Hepatocyte (in vitro differentiated cells): ENCODE measurements around the gene ACOT12. TPM values are rescaled to one million over a fixed set of nuclear protein-coding genes. Genes with fewer than 3 reads are reported as not detected.

ENCODE experiments used
- DNase-seq: peaks from one replicate; pipeline ENCODE4 v3.0.0-alpha.2; 2016; ENCODE audit warnings: low spot score
- H2AFZ ChIP-seq: fragments of 200-600 bp; sonication (generic); 2 replicates; pipeline ENCODE4 v1.6.0; 2016; ENCODE audit warnings: antibody characterized with exemption, mild to moderate bottlenecking
- H3K27ac ChIP-seq: fragments of 200-600 bp; sonication (generic); 2 replicates; pipeline ENCODE4 v1.5.1; 2016; ENCODE audit warnings: mild to moderate bottlenecking
- H3K27me3 ChIP-seq: fragments of 200-600 bp; sonication (generic); 2 replicates; pipeline ENCODE4 v1.6.1; 2016
- H3K36me3 ChIP-seq: fragments of 200-600 bp; sonication (generic); replicated peaks from 2 replicates; pipeline ENCODE4 v1.5.1; 2016; ENCODE audit warnings: low read depth; ENCODE audit not compliant: insufficient read depth
- H3K4me1 ChIP-seq: fragments of 200-600 bp; sonication (generic); 2 replicates; pipeline ENCODE4 v1.5.1; 2016; ENCODE audit warnings: mild to moderate bottlenecking, moderate library complexity; ENCODE audit not compliant: insufficient read depth
- H3K4me2 ChIP-seq: fragments of 200-600 bp; sonication (generic); 2 replicates; pipeline ENCODE4 v1.6.0; 2016
- H3K4me3 ChIP-seq: fragments of 200-600 bp; sonication (generic); 2 replicates; pipeline ENCODE4 v1.5.1; 2016; ENCODE audit warnings: mild to moderate bottlenecking
- H3K79me2 ChIP-seq: fragments of 200-600 bp; sonication (generic); 2 replicates; pipeline ENCODE4 v1.6.0; 2017; ENCODE audit warnings: mild to moderate bottlenecking
- H3K9me2 ChIP-seq: fragments of 200-600 bp; sonication (generic); replicated peaks from 2 replicates; pipeline ENCODE4 v1.6.0; 2017; ENCODE audit warnings: mild to moderate bottlenecking; ENCODE audit not compliant: insufficient read depth
- H3K9me3 ChIP-seq: fragments of 200-600 bp; sonication (generic); 2 replicates; pipeline ENCODE4 v1.5.1; 2016; ENCODE audit warnings: low read depth, mild to moderate bottlenecking
- H4K20me1 ChIP-seq: fragments of 200-600 bp; sonication (generic); 2 replicates; pipeline ENCODE4 v1.6.0; 2016; ENCODE audit warnings: mild to moderate bottlenecking; ENCODE audit not compliant: insufficient read depth, poor library complexity, severe bottlenecking
- CTCF ChIP-seq: fragments of 200-600 bp; sonication (generic); IDR thresholded peaks from 2 replicates; pipeline ENCODE4 v1.5.1; 2016; ENCODE audit warnings: antibody characterized with exemption, mild to moderate bottlenecking; ENCODE audit not compliant: poor library complexity
- EZH2 ChIP-seq: fragments of 200-600 bp; sonication (generic); IDR thresholded peaks from 2 replicates; pipeline ENCODE4 v1.6.1; 2016; ENCODE audit warnings: antibody characterized with exemption, mild to moderate bottlenecking, borderline replicate concordance
- EZH2phosphoT487 ChIP-seq: fragments of 200-600 bp; sonication (generic); IDR thresholded peaks from one replicate; pipeline ENCODE4 v1.6.1; 2018; ENCODE audit warnings: antibody characterized with exemption, mild to moderate bottlenecking, low read depth, moderate library complexity; ENCODE audit not compliant: unreplicated experiment, severe bottlenecking
- WGBS: methylation state at CpG from one replicate; pipeline ENCODE4 v1.1.6; 2016; ENCODE audit warnings: low lambda C conversion rate; ENCODE audit errors: missing lambda C conversion rate; 5-methylcytosine and 5-hydroxymethylcytosine counted together
- polyA plus RNA-seq: library from polyadenylated mRNA; unstranded; fragments of >200 nt; fragmentation: Nextera tagmentation; extraction: Ambion mirVana; gene quantifications from 2 replicates; pipeline ENCODE4 v1.2.1, GENCODE V29; 2016
- total RNA-seq: library from RNA; depleted of rRNA; stranded (reverse); fragments of >200 nt; gene quantifications from 2 replicates; pipeline ENCODE4 v1.2.3, GENCODE V29; 2014

ACOT12 gene
- total and polyA plus RNA-seq, 2 experiments from 2014 or later = 2.9 to 10.2 TPM

- no peaks in the 10 kb centered on the region for H3K9me2 ChIP-seq
- H3K4me3 ChIP-seq = no peak overlapping the region
- WGBS = 59% methylated on average over 3 of the region's 3 CpGs
- no peaks in the 10 kb centered on the region for H4K20me1 ChIP-seq
- TF ChIP-seq CTCF = no peak
- TF ChIP-seq EZH2 = no peak
- H2AFZ ChIP-seq = no peak overlapping the region
- no peaks in the 10 kb centered on the region for H3K36me3 ChIP-seq
- no peak overlapping the region for H3K27ac ChIP-seq
- H3K79me2 ChIP-seq = no peaks in the 10 kb centered on the region
- no peaks in the 10 kb centered on the region for H3K4me1 ChIP-seq
- H3K9me3 ChIP-seq = no peaks in the 10 kb centered on the region
- H3K4me2 ChIP-seq = no peak overlapping the region
- peaks cover 3% of the 10 kb centered on the region for H3K27me3 ChIP-seq
- DNase-seq = no peak
Measured at GRCh38 chr5:81395262-81395661, 1.3 kb upstream of the ACOT12 start.

DNA sequence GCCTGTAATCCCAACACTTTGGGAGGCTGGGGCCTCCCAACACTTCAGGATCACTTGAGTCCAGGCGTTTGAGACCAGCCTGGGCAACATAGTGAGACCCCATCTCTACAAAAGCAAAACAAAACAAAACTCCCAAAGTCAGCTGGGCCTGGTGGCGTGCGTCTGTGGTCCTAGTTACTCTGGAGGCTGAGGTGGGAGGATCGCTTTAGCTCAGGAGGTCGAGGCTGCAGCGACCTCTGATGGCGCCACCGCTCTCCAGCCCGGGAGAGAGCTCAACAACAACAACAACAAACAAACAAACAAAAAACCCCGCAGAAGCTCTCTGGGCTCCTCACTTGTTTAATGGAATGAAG, 528 bp downstream of the ACOT12 start:
- no peaks in the 10 kb centered on the region for H3K4me1 ChIP-seq
- DNase-seq = no peak
- H2AFZ ChIP-seq = peak overlapping the region; percentile 78
- H3K9me3 ChIP-seq = no peaks in the 10 kb centered on the region
- H3K4me2 ChIP-seq = peak overlapping the region; percentile 97
- peak overlapping the region; percentile 67 for H3K4me3 ChIP-seq
- 28% methylated on average over 10 of the region's 10 CpGs for WGBS
- no peaks in the 10 kb centered on the region for H4K20me1 ChIP-seq
- H3K79me2 ChIP-seq = no peaks in the 10 kb centered on the region
- no peaks in the 10 kb centered on the region for H3K9me2 ChIP-seq
- TF ChIP-seq EZH2phosphoT487 (no peak), EZH2 (no peak), CTCF (no peak)
- H3K27me3 ChIP-seq = peaks cover 3% of the 10 kb centered on the region
- H3K27ac ChIP-seq = no peak overlapping the region
- H3K36me3 ChIP-seq = no peaks in the 10 kb centered on the region

GRCh38 chr5:81389025-81389424, 4.9 kb downstream of the ACOT12 start:
- Histone ChIP-seq H3K4me2 (no peak overlapping the region), H3K27me3 (peaks cover 3% of the 10 kb centered on the region), H3K4me1 (no peaks in the 10 kb centered on the region), H3K4me3 (no peak overlapping the region), H3K9me3 (no peaks in the 10 kb centered on the region), H2AFZ (no peak overlapping the region), H3K36me3 (no peaks in the 10 kb centered on the region), H3K27ac (no peak overlapping the region), H4K20me1 (no peaks in the 10 kb centered on the region), H3K9me2 (no peaks in the 10 kb centered on the region), H3K79me2 (no peaks in the 10 kb centered on the region)
- TF ChIP-seq EZH2 (no peak), CTCF (no peak), EZH2phosphoT487 (no peak)
- DNase-seq = peak; percentile 18

DNA sequence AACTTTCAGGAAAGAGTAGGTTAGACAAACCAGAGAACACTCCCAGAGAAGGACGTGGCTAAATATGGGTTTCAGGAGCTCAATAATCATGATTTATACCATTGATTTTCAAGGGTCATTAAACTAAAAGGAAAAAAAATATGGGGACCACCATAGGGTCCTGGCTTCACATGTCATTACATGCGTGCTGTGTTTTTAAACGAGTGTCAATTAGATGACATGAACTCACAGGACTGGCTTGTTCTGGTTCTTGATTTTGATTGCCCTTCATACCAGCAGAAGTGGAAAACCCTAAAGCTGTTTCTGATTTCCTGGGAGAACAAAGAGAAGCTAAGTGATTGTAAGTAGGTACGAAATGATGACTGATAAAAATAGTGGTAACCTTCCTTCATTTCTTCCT, 5.8 kb downstream of the ACOT12 start:
- no peaks in the 10 kb centered on the region for H3K27me3 ChIP-seq
- H3K9me3 ChIP-seq = no peaks in the 10 kb centered on the region
- no peaks in the 10 kb centered on the region for H3K4me1 ChIP-seq
- H2AFZ ChIP-seq = no peak overlapping the region
- DNase-seq = no peak
- H3K9me2 ChIP-seq = no peaks in the 10 kb centered on the region
- no peak overlapping the region for H3K27ac ChIP-seq
- H3K79me2 ChIP-seq = no peaks in the 10 kb centered on the region
- no peaks in the 10 kb centered on the region for H4K20me1 ChIP-seq
- 94% methylated on average over 4 of the region's 4 CpGs for WGBS
- TF ChIP-seq CTCF = no peak
- no peak for TF ChIP-seq EZH2phosphoT487
- no peak for TF ChIP-seq EZH2
- no peak overlapping the region for H3K4me2 ChIP-seq
- H3K36me3 ChIP-seq = no peaks in the 10 kb centered on the region
- H3K4me3 ChIP-seq = no peak overlapping the region
